ENCODE data around the gene VIM.
"Not testable (repeated sequence)": the region's sequence is repeated elsewhere in the genome, so short reads cannot be mapped to it uniquely, and the experiment has no call there.

The VIM gene

GRCh38 chr10:17233286-17233991, 5.4 kb downstream of the VIM start:
- DNase-seq (ENCODE audit: low read depth), result no peak

- no peak for DNase-seq (ENCODE audit: low read depth)
These were observed 6.4 kb downstream of the VIM start for GRCh38 chr10:17234431-17234945.

GRCh38 chr10:17235136-17235535, 7.1 kb downstream of the VIM start:
- no peak for DNase-seq (ENCODE audit: low read depth)

GRCh38 chr10:17236468-17237148, 8.6 kb downstream of the VIM start:
- DNase-seq (ENCODE audit: low read depth), result no peak

- no peak for DNase-seq (ENCODE audit: low read depth)
These were observed 9.1 kb downstream of the VIM start for GRCh38 chr10:17237149-17237527.

- no peak for DNase-seq (ENCODE audit: low read depth)
These were observed 9.9 kb downstream of the VIM start for GRCh38 chr10:17237915-17238444.

GRCh38 chr10:17238445-17239291, 10.6 kb downstream of the VIM start:
- DNase-seq (ENCODE audit: low read depth), result no peak

GRCh38 chr10:17239345-17240085, 11.5 kb downstream of the VIM start:
- no peak for DNase-seq (ENCODE audit: low read depth)

GRCh38 chr10:17240096-17240495, 12.1 kb downstream of the VIM start:
- no peak for DNase-seq (ENCODE audit: low read depth)

GRCh38 chr10:17240616-17241015, 12.6 kb downstream of the VIM start:
- DNase-seq (ENCODE audit: low read depth), result no peak

- no peak for DNase-seq (ENCODE audit: low read depth)
These were observed 13.7 kb downstream of the VIM start for GRCh38 chr10:17241611-17242333.

- DNase-seq (ENCODE audit: low read depth), result no peak
These were observed 16.8 kb downstream of the VIM start for GRCh38 chr10:17244700-17245365.

- no peak for DNase-seq (ENCODE audit: low read depth)
These were observed 19.2 kb downstream of the VIM start for GRCh38 chr10:17247210-17247609.

- no peak for DNase-seq (ENCODE audit: low read depth)
These were observed 20.9 kb downstream of the VIM start for GRCh38 chr10:17248964-17249363.

- DNase-seq (ENCODE audit: low read depth), result no peak
These were observed 21.8 kb downstream of the VIM start for GRCh38 chr10:17249820-17250219.

- no peak for DNase-seq (ENCODE audit: low read depth)
These were observed 22.7 kb downstream of the VIM start for GRCh38 chr10:17250736-17251135.

GRCh38 chr10:17254543-17255050, 26.6 kb downstream of the VIM start:
- DNase-seq (ENCODE audit: low read depth), result not testable (repeated sequence)

- DNase-seq (ENCODE audit: low read depth), result no peak
These were observed 27.5 kb downstream of the VIM start for GRCh38 chr10:17255512-17255911.

- DNase-seq (ENCODE audit: low read depth), result no peak
These were observed 28.0 kb downstream of the VIM start for GRCh38 chr10:17256051-17256450.

GRCh38 chr10:17256627-17257026, 28.6 kb downstream of the VIM start:
- DNase-seq (ENCODE audit: low read depth), result no peak
